GM21576 (cell line): ENCODE data around the gene RHBDD3.

ENCODE experiments used
- ATAC-seq: cut with Tn5 transposase; IDR thresholded peaks from one replicate; pipeline ENCODE4 v1.9.1; 2021; ENCODE audit warnings: mild to moderate bottlenecking, moderate library complexity; ENCODE audit not compliant: unreplicated experiment

The RHBDD3 gene

DNA sequence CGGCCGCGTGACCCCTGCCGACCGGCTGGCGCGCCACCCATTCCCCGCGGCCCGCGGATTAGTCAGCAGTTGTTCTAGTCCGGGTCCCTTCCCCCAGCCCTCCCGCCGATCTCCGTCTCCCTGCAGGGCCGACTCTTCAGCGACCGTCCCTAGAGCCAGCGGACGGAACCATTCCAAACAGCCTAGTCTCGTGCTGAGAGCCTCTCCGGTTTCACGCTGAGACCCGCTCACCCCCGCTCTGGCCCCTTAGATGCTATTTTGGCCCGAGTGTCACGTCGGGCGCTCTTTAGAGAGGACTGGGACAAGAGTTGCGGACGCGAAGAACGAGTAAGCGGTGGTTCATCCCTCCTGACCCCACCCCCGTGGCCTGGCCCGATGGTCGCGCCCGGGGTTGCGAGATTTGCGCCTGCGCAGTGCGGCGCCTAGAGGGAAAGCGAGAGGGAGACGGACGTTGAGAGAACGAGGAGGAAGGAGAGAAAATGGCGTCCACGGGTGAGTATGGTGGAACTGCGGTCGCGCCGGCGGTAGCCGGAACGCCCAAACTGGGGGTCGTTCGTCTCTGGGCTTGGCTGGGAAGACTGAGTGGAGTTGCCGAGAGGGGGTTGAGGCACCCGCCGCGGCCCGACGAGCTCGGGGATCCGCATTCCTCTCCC lies at the start of gene RHBDD3, which contains the start of gene EWSR1:
TSS of gene RHBDD3 (minus strand) at position 124 of the 653 bp plus-strand sequence. CDS start 2,355 bp downstream, outside the sequence.
TSS of gene EWSR1 (plus strand) at position 411 of the 653 bp plus-strand sequence. CDS start at position 480, 69 bp downstream.
- ATAC-seq = peak; percentile 76

DNA sequence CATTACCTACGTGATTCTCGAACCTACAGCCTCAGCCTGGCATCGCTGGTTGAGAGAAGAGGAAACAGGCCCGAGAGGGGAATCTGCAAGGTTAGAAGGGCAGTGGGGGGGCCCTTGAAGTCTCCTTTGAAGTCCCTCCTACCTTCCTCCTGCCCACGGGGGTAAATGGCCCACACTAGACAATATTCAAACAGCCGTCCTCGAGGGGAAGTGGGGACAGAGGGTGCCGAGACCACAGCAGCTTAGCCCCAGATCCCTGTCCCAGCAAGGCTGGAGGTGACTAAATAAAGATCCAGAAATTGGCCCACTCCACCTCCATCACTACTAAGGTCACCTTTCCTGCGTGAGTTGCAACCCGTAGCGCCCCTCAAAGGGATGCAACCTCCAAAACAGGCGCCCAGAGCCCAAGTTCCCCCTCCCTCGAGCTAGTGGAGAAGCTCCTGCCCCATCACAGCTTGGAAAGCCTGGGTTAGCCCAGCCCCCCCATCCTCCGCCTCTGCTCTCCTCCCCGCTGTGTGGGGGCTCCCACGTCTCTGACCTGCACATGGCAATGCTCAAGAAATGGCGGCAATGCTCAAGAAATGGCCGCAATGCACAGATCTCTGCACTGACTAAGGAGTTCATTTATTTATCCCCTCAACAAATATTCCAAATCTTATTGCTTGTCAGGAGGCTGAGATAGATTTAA lies 48.5 kb upstream of the RHBDD3 start:
- no peak for ATAC-seq

DNA sequence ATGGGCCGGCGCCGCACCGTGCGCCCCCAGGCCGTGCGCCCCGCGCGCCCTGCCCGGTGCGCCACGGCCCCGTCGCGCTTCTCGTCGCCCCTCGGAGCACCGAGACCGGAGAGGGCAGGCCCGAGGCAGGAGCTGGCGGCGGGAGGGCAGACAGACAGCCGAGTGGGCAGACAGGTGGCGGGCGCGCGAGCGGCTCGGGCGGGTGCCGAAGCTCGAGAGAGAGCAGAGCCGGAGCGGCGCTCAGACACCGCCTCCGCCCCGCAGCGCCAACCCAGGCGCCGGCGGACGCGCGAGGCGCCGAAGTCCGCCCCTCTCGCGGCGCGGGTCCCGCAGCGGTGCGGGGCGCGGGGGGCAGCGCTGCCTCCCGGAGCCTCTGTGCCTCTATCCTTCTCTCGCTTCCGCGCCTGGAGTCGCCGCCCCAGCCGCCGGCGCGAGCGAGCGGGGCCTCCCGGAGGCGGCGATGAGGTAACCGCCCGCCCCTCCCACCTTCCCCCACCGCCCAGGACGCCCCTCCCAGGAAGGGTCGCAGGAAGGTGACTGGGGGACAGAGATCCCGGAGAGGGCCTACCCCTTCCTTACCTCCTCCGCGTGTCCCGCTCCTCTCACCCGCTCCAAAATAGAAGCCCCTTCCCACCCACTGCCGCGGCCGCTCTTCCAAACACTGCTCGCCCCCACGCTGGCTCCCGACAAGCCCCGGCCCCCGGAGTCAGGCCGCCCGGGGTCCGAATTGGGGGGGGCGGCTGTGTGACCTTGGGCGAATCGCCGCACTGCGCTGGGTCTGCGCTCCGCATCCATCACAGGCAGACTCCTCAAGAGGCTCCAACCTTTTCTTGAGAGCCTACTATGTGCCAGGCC lies 47.7 kb upstream of the RHBDD3 start, which contains the start of gene RASL10A:
TSS of gene RASL10A (minus strand) at position 412 of the 855 bp plus-strand sequence. CDS start 451 bp downstream, outside the sequence.
- ATAC-seq = no peak

DNA sequence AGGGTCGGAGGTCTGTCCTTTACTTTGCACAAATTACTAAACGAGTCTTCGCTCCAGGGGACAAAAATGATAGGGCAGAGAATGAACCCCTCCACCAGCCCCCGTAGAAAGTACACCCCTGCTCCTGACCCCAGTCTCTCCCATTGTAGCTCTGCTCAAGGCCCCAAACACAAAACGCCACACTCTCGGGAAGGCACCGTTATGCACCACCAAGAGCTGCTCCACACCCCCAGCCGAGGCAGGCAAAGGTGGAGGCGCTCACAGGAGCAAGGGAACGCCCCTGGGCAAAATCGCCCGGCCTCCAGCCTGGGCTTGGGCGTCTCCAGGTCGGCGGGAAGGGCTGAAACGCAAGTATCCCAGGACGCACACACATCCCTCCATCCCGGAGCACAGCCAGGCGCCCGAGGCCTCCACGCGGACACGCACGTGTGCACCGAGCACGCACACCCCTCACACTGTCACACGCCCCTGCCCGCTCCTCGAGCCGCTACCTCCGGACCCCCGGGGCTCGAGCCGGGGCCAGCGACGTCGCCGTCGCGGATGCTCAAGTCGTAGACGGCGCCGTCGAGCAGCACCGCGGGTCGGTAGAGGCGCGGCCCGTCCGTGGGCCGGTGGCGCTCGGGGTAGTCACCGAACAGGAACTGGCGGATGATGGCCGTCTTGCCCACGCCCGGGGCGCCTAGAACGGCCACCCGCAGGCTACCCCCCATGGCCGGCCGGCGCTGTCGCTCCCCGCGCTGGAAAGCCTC lies 46.9 kb upstream of the RHBDD3 start:
- no peak for ATAC-seq

DNA sequence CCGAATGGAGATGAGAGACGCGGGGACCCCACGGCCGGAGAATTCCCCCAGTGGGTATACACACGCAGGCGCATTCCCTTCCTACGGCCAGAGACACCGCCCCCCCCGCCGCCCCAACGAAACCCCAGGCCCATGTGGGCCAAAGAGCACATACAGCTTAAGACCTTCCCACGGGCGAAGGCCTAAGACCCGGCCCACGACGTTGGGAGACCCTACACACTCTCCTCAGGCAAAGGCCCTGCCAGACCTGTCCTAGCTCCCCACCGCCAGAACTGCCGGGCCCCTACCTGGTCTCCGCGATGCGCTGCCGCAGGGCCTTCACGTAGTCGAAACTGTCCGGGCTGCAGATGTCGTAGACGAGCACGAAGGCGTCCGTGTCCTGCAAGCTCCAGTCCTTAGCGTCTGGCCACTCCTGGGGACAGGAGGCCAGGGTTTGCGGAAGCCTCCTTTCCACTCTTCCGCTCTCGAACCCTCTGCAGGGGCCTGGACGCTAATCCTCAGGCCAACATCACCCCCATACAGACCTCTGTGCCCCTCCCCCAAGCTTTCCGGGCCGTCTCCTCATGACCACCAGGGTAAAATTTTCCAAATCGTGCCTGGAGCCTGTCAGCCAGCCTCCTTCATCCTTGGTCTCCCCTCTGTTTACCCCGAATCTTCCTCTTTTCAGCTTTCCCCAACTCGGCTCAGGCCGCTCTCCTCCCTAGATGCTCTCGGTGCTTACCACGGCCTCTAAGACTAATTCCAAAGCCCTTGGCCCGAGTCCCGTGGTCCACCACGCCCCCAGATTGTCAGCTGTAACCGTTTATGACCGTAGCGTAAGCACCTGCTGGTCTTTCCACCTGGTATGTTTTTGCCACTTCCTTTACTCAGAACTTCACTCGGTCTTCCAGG lies 46.0 kb upstream of the RHBDD3 start:
- ATAC-seq = no peak

DNA sequence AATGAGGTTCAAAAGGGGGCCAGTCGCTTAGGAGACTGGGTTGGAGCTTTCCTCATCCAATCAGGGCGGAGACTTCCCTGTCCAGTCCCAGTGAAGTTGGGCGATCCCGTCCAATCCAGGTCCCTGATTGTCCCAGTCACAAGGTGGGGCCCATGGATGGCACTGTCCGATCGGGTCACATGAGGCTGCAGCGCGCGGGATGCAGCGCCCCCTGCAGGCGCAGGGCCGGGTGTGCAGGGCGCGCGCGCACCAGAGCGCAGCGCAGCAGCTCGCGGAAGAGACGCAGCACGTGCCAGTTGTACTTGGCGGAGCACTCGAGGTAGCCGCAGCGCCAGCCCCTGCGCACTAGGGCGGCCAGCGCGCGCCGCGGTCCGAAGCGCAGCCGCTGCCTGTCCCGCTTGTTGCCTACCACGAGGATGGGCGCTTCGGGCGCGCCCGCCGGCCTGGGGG lies 45.4 kb upstream of the RHBDD3 start:
- ATAC-seq = no peak

DNA sequence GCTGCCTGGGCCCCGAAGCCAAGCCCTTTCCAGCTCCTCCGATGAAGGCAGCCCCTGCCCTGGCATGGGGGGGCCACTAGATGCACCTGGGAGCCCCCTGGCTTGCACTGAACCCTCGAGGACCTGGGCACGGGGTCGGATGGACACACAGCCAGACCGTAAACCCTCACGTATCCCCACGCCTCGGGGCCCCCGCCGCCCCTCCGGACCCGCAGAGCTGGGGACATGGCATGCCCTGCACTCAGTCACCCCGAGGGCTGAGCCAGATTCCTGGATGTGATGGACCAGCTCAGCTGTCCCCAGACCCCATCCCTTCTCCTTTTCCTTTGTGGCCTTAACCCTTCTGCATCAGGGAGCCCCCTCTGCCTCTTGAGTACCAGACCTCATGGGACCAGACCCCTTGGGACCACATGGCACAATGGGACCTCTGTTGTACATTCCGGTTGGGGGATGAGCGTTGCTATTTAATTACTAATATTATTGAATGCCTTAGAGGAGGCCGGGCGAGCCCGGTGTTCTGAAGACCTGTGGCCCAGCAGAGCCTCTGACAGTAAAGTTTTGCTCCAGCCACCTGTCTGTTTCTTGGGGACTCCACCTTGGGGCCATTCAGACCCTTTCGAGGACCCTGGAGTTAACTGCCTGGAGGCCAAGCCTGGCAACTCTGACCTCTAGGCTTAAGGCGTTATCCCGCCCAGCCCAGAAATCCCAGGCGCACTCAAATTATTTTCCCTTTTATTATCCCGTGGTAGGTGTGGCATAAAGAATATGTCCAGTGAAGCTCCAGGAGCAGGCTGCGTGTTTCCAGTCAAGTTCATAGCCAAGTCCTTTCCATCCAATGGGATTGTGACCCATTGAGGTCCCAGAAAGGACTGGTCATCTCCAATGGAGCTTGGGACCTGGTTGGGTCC lies 44.7 kb upstream of the RHBDD3 start:
- no peak for ATAC-seq

DNA sequence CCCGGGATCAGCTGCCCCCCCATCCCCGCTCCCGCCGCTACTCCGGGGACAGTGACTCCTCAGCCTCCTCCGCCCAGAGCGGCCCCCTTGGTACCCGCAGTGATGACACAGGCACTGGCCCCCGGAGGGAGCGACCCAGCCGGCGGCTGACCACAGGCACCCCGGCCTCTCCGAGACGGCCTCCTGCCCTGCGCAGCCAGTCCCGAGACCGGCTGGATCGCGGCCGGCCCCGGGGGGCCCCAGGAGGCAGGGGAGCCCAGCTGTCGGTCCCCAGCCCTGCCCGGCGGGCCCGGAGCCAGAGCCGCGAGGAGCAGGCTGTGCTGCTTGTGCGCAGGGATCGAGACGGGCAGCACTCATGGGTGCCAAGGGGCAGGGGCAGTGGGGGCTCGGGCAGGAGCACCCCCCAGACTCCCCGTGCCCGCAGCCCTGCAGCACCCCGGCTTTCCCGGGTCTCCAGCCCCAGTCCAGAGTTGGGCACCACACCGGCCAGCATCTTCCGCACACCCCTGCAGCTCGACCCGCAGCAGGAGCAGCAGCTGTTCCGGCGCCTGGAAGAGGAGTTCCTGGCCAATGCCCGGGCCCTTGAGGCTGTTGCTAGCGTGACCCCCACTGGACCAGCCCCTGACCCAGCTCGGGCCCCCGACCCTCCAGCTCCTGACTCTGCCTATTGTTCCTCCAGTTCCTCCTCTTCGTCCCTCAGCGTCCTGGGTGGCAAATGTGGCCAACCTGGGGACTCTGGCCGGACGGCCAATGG lies 43.9 kb upstream of the RHBDD3 start:
- ATAC-seq = no peak

DNA sequence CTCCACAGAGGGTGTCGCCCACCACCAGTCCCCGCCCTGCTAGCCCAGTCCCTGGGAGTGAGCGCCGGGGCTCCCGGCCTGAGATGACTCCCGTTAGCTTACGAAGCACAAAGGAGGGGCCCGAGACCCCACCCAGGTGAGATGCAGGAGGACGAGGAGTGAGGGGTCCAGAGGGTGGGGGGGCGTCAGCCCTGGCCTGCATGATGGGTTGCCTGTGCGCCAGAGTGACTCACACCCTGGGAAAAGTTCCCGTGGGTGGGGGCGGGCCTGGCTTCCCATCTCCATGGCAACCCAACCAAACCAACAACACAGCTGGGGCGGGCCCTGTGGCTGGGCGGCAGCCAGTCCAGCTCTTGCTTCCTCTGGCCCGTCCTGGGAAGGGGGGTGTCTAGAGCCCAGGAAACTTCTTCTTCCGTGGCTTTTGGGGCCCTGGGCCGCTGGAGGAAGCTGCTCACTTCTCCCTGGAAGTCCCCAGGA lies 43.1 kb upstream of the RHBDD3 start:
- no peak for ATAC-seq

DNA sequence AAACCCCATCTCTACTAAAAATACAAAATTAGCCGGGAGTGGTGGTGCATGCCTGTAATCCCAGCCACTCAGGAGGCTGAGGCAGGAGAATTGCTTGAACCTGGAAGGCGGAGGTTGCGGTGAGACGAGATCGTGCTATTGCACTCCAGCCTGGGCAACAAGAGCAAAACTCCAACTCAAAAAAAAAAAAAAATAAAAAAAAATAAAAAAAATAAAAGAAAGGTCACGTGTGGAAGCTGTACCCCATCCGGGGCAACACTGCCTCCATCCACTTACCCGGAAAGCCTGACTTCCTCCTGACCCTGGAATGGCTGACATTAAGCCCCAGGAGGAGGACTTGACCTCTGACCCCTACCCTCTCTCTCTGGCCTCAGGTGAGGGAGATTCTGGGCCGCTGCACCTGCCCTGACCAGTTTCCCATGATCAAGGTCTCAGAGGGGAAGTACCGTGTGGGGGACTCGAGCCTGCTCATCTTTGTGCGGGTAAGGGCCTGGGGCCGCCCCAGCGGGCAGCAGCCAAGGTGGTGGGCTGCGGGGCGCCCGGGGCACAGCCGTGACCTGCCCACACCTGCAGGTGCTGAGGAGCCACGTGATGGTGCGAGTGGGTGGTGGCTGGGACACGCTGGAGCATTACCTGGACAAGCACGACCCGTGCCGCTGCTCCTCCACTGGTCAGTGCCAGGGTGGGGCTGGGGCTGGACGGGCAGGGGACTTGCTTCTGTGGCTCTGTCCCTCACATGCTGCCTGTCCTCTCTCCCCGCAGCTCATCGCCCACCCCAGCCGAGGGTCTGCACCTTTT lies 42.5 kb upstream of the RHBDD3 start:
- no peak for ATAC-seq

DNA sequence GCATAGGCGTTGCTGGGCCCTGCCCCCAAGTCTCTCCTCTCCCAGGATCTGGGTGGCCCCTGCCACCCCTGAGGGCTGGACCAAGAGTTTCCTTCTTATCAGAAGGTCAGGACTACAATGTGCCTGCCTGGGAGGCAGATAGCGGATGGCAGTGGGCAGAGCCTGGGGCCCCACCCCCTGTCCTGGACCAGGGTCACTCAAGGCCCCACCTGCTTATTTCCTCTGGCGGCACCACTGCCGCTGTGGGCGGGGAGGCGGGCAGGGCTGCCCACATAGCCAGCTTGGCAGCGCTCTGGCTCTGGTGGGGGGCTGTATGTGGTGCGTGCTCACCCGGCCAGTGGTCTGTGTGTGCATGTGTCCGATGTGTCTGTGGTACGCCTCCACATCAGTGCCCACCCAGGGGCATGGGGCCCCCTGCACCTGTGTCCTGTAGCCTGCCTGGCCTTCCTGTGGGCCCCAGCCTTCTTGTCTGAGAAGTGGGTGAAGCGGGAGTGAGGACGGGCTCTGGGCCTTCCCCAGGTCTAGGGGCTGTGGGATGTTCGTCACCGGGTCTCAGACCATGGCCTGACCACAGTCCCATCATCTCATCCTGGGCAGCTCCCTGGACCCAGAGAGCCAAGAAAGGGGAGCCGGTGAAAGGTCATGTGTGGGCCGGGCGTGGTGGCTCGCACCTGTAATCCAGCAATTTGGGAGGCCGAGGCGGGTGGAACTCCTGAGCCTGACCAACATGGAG lies 41.7 kb upstream of the RHBDD3 start:
- no peak for ATAC-seq

DNA sequence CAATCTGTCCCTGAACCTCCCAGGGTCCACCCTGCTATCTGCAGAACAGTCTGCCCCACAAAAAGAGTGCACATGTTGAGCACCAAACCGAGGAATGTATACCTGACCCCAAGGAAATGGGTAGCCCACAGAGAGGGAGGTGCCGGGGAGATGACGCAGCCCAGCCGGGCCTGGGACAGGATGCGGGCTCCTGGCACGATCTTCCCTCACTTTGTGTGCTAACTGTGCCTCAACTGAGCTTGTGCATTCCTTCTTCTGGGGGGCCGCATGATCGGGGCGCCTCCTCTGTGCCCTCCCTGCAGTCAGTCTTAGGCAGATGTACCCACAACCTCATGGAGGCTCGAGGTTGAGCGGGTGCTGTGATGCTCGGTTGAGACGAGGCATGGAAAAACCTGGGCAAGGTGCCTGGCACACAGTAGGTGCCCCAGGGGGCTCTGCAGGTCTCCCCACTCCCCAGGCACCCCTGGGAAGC lies 41.0 kb upstream of the RHBDD3 start:
- no peak for ATAC-seq

DNA sequence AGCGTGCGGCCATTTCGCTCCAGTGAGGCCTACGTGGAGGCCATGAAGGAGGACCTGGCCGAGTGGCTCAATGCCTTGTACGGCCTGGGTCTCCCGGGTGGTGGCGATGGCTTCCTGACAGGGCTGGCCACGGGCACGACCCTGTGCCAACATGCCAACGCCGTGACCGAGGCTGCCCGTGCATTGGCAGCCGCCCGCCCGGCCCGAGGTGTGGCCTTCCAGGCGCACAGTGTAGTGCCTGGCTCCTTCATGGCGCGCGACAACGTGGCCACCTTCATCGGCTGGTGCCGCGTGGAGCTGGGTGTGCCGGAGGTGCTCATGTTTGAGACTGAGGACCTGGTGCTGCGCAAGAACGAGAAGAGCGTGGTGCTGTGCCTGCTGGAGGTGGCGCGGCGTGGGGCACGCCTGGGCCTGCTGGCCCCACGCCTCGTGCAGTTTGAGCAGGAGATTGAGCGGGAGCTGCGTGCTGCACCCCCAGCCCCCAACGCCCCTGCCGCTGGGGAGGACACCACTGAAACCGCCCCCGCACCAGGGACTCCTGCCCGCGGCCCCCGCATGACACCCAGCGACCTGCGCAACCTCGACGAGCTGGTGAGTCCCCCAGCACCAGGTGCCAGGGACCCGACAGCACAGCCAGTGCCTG lies 40.5 kb upstream of the RHBDD3 start:
- no peak for ATAC-seq

DNA sequence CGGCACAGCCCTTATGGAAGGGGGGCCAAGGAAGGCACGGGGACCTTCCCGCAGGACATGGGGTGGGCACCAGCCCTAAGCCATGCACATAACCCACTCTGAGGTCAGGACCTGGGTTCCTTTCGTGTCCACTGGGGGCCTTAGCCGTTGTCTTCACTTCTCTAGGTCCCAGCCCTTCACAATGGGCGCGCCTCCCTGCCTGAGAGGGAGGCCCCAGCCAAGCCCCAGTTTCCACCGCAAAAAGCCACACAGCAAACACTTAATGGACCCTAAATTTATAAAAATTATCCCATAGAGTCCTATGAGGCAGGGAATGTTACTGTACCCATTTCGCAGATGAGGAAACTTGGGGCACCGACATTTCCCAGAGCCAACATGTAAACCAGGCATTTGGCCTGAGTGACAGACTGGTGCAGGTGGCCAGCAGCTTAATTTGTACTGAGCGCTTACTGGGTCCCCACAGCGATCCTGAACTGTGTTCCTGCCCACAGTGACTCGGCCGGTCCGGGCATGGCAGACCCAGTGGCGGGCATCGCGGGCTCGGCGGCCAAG lies 39.9 kb upstream of the RHBDD3 start:
- ATAC-seq = no peak

DNA sequence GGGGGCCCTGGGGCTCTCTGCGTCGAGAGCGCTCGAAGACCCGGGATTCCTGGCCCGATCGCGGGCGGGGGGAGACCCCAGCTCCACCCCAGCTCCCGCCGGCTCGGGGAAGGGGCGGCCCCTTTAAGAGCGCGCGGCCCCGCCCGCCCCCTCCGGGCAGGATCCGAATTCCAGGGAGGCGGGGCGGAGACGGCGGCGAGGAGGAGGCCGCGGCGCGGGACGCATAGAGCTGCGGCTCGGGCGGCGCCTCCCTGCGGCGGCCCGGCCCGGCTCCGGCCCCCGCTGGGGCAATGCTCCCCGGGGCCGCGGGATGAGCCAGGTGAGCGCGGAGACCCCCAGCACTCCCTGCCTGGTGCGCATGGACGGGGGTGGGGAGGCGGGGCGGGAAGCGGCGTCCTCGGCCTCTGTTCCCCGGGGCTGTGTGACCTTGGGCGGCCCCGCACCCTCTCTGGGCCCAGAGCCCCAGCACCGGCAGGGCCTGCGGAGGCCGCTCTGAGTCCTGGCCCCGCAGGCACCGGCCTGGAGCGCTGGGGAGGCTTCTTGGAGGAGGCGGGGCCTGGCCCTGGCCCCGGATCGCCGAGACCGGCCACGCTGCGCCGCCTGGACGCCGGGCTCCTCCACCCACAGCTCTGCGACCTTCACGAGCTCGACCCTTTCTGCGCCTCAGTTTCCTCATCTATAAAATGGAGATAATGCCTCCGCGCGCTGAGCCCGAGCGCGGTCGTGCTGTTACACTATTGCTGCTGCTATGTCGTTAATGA lies 39.2 kb upstream of the RHBDD3 start:
- no peak for ATAC-seq
